ENCODE data around the gene HECA.
"Not testable (repeated sequence)": the region's sequence is repeated elsewhere in the genome, so short reads cannot be mapped to it uniquely, and the experiment has no call there.

Gene HECA

GRCh38 chr6:139219746-139220145 is 84.9 kb downstream of the HECA start:
- DNase-seq, result no peak

DNA sequence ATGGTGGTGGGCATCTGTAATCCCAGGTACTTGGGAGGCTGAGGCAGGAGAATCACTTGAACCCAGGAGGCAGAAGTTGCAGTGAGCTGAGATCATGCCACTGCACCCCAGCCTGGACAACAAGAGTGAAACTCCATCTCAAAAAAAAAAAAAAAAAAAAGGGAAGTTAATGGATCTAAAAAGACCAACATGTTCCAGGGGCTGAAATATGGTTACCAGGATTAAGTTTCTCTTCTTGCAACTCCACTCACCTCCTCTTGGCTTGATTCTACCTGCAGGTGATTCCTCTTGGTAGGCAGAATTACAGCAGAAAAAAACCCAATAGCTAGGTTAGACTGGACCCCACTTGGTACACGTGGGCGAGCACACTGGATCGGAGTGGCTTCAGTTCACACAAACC is 93.5 kb downstream of the HECA start:
- DNase-seq, result not testable (repeated sequence)
